Measurements from ENCODE around the gene PARP16. TPM values are rescaled to one million over a fixed set of nuclear protein-coding genes. Genes with fewer than 3 reads are reported as not detected.

PARP16 gene
- polyA plus RNA-seq, 2 of the 4 experiments (the other 2 are of a cell fraction): 7.5 to 9.8 TPM

DNA sequence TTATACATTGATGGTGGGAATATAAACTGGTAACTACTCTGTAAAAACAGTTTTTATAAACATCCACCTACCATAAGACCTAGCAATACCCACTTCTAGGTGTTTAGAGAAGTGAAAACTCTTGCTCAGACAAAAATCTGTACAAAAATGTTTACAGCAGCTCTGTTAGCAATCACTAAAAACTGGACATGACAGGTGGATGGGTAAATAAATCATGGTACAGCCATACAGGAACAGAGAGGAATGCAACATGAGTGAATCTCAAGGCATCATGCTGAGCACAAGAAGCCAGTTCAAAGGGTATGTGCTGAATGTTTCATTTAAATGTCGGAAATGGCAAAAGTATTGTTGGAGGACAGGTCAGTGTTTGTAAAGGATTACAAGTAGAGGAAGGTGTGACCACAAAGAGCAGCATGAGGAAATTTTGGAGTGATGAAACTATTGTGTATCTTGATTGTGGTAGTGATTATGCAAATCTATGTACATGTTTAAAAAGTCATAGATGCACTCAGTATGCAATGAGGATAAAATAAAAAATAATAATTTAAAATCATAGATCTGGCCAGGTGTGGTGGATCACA lies 6.3 kb upstream of the PARP16 start:
- POLR2A ChIA-PET: interaction anchor here (2.7 kb wide), 1 partner anchor 108 kb away, joined by 8 read pairs; the partner anchor contains the start of gene CLPX
- CTCF ChIA-PET: interaction anchor here (1.0 to 1.4 kb wide), 2 partner anchors 12 kb away, joined by 3 to 4 read pairs; partner anchors contain the start of gene RNU5B-1
- Histone ChIP-seq H3K9me3 (no peaks in the 10 kb centered on the region), H3K4me1 (peaks cover 16% of the 10 kb centered on the region), H3K4me2 (no peak overlapping the region), H3K27ac (no peak overlapping the region), H3K4me3 (no peak overlapping the region)
- ATAC-seq: no peak
- TF ChIP-seq CEBPB (IDR thresholded peaks at IDR 0.05) (no peak), SMC3 (IDR thresholded peaks at IDR 0.05) (no peak), HDAC2 (IDR thresholded peaks at IDR 0.05) (no peak), EP300 (IDR thresholded peaks at IDR 0.05) (no peak), KDM1A (IDR thresholded peaks at IDR 0.05; ENCODE audit: low read depth) (no peak), NFE2L2 (conservative IDR thresholded peaks at IDR 0.05; ENCODE audit: low read length) (no peak), EHMT2 (IDR thresholded peaks at IDR 0.05; ENCODE audit: low read depth) (no peak), POLR2A (IDR thresholded peaks at IDR 0.05; ENCODE audit: low read length) (no peak), ESRRA (IDR thresholded peaks at IDR 0.05; ENCODE audit: borderline replicate concordance, low read length) (no peak), POLR2AphosphoS2 (conservative IDR thresholded peaks at IDR 0.05; ENCODE audit: low read length) (no peak), CHD4 (IDR thresholded peaks at IDR 0.05; ENCODE audit: borderline replicate concordance) (no peak), FOSL2 (IDR thresholded peaks at IDR 0.05) (no peak), FOSL2 (CRISPR knock-in tag; IDR thresholded peaks at IDR 0.05) (no peak), TFCP2L1 (CRISPR knock-in tag; IDR thresholded peaks at IDR 0.05) (no peak), ZC3H11A (IDR thresholded peaks at IDR 0.05) (no peak), RCOR1 (IDR thresholded peaks at IDR 0.05; ENCODE audit: low read depth, low read length) (no peak), JUN (IDR thresholded peaks at IDR 0.05) (no peak)
- TF ChIP-seq, protein P1, sequence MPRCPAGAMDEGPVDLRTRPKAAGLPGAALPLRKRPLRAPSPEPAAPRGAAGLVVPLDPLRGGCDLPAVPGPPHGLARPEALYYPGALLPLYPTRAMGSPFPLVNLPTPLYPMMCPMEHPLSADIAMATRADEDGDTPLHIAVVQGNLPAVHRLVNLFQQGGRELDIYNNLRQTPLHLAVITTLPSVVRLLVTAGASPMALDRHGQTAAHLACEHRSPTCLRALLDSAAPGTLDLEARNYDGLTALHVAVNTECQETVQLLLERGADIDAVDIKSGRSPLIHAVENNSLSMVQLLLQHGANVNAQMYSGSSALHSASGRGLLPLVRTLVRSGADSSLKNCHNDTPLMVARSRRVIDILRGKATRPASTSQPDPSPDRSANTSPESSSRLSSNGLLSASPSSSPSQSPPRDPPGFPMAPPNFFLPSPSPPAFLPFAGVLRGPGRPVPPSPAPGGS (IDR thresholded peaks at IDR 0.05): no peak
- TF ChIP-seq, protein P2, sequence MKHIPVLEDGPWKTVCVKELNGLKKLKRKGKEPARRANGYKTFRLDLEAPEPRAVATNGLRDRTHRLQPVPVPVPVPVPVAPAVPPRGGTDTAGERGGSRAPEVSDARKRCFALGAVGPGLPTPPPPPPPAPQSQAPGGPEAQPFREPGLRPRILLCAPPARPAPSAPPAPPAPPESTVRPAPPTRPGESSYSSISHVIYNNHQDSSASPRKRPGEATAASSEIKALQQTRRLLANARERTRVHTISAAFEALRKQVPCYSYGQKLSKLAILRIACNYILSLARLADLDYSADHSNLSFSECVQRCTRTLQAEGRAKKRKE (CRISPR knock-in tag; IDR thresholded peaks at IDR 0.05; ENCODE audit: low read depth): no peak
- DNase-seq (ENCODE audit: low read depth in 1 of 2, low spot score in 1 of 2): no peak
- no peak for FAIRE-seq
- 48% methylated on average over 1 of the region's 1 CpG for WGBS (ENCODE audit: missing lambda C conversion rate)

DNA sequence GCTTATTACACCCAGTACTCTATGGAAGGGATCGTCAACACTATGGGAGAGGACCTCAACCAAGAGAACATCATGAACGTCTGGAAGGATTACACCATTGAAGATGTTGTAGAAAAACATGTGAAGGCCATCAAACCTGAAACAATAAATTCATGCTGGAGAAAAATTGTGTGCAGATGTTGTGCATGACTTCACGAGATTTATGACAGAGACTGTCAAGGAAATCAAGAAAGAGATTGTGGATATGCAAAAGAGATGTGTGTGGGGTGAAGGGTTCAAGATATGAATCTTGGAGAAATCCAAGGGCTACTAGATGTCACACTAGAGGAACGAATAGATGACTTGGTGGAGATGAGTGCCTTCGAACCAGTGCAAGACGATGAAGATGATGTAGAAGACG lies 3.5 kb upstream of the PARP16 start:
- 75% methylated on average over 7 of the region's 7 CpGs for WGBS (ENCODE audit: missing lambda C conversion rate)
- ChIA-PET POLR2A (no interaction called here), CTCF (interaction anchor here (1.1 to 23.8 kb wide), 3 partner anchors 7 to 99 kb away, joined by 4 to 408 read pairs (median 54); partner anchors contain the start of gene CLPX)
- Histone ChIP-seq H3K4me2 (no peak overlapping the region), H3K4me3 (no peak overlapping the region), H3K27ac (no peak overlapping the region), H3K9me3 (no peaks in the 10 kb centered on the region), H3K4me1 (peaks cover 14% of the 10 kb centered on the region)
- no peak for DNase-seq (ENCODE audit: low read depth in 1 of 2, low spot score in 1 of 2)
- ATAC-seq: no peak
- FAIRE-seq: no peak
- no peak for TF ChIP-seq CBX2 (IDR thresholded peaks at IDR 0.05; ENCODE audit: borderline replicate concordance, low read depth)
- TF ChIP-seq MYC (IDR thresholded peaks at IDR 0.05; ENCODE audit: borderline replicate concordance, low read length): no peak
- TF ChIP-seq ZSCAN20 (CRISPR knock-in tag; IDR thresholded peaks at IDR 0.05): no peak
- TF ChIP-seq NPAS2 (CRISPR knock-in tag; IDR thresholded peaks at IDR 0.05; ENCODE audit: borderline replicate concordance): no peak

DNA sequence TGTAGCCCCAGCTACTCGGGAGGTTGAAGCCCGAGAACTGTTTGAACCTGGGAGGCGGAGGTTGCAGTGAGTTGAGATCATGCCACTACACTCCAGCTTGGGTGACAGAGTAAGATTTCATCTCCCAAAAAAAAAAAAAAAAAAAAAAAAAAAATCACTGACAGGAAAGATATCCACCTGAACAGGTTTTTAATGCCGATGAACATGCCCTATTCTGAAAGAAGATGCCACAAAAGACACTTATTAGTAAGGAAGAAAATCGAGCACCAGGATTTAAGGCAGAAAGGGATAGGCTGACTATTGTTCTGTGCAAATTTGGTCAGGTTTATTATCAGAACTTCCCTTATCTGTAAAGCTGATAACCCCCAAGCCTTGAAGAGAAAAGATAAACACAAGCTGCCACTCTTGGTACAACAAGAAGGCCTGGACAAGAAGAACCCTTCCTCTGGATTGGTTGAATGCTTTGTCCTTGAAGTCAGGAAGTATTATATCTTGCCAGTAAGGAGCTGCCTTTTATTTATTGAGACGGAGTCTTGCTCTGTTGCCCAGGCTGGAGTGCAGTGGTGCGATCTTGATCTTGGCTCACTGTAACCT lies 2.7 kb upstream of the PARP16 start:
- Histone ChIP-seq H3K4me2 (no peak overlapping the region), H3K27ac (no peak overlapping the region), H3K4me1 (peaks cover 14% of the 10 kb centered on the region), H3K9me3 (no peaks in the 10 kb centered on the region), H3K4me3 (no peak overlapping the region)
- DNase-seq (ENCODE audit: low read depth in 1 of 2, low spot score in 1 of 2): no peak
- ATAC-seq: no peak
- ChIA-PET POLR2A (interaction anchor here (1.3 kb wide), 1 partner anchor 104 kb away, joined by 13 read pairs; no protein-coding TSS in a partner anchor), CTCF (interaction anchor here (0.7 to 23.8 kb wide), 6 partner anchors 8 to 98 kb away, joined by 3 to 408 read pairs (median 4); partner anchors contain the start of gene CLPX)
- 84% methylated on average over 7 of the region's 7 CpGs for WGBS (ENCODE audit: missing lambda C conversion rate)
- FAIRE-seq: no peak
- TF ChIP-seq NPAS2 (CRISPR knock-in tag; IDR thresholded peaks at IDR 0.05; ENCODE audit: borderline replicate concordance): no peak
- TF ChIP-seq EHMT2 (IDR thresholded peaks at IDR 0.05; ENCODE audit: low read depth): no peak
- no peak for TF ChIP-seq HOXB13 (CRISPR knock-in tag; IDR thresholded peaks at IDR 0.05; ENCODE audit: low read depth)
- no peak for TF ChIP-seq JUN (IDR thresholded peaks at IDR 0.05)
- no peak for TF ChIP-seq GATA3 (IDR thresholded peaks at IDR 0.05; ENCODE audit: borderline replicate concordance)
- no peak for TF ChIP-seq CBX8 (IDR thresholded peaks at IDR 0.05)
- TF ChIP-seq FOXS1 (CRISPR knock-in tag; IDR thresholded peaks at IDR 0.05): no peak
- no peak for TF ChIP-seq KDM1A (IDR thresholded peaks at IDR 0.05; ENCODE audit: low read depth)
- TF ChIP-seq PHF8 (IDR thresholded peaks at IDR 0.05; ENCODE audit: borderline replicate concordance, low read depth): no peak
- TF ChIP-seq TP53 (CRISPR knock-in tag; IDR thresholded peaks at IDR 0.05): no peak
- no peak for TF ChIP-seq RFX5 (IDR thresholded peaks at IDR 0.05)
- TF ChIP-seq SMC3 (IDR thresholded peaks at IDR 0.05): no peak
- TF ChIP-seq, protein P3, sequence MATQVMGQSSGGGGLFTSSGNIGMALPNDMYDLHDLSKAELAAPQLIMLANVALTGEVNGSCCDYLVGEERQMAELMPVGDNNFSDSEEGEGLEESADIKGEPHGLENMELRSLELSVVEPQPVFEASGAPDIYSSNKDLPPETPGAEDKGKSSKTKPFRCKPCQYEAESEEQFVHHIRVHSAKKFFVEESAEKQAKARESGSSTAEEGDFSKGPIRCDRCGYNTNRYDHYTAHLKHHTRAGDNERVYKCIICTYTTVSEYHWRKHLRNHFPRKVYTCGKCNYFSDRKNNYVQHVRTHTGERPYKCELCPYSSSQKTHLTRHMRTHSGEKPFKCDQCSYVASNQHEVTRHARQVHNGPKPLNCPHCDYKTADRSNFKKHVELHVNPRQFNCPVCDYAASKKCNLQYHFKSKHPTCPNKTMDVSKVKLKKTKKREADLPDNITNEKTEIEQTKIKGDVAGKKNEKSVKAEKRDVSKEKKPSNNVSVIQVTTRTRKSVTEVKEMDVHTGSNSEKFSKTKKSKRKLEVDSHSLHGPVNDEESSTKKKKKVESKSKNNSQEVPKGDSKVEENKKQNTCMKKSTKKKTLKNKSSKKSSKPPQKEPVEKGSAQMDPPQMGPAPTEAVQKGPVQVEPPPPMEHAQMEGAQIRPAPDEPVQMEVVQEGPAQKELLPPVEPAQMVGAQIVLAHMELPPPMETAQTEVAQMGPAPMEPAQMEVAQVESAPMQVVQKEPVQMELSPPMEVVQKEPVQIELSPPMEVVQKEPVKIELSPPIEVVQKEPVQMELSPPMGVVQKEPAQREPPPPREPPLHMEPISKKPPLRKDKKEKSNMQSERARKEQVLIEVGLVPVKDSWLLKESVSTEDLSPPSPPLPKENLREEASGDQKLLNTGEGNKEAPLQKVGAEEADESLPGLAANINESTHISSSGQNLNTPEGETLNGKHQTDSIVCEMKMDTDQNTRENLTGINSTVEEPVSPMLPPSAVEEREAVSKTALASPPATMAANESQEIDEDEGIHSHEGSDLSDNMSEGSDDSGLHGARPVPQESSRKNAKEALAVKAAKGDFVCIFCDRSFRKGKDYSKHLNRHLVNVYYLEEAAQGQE (IDR thresholded peaks at IDR 0.05): no peak
- no peak for TF ChIP-seq CEBPB (IDR thresholded peaks at IDR 0.05)
